Liver (tissue), 3 donors: ENCODE results near the gene PCNT.

Experiments used
- ATF3 ChIP-seq: IDR thresholded peaks from 2 replicates; pipeline ENCODE4 v1.6.1; 2016; ENCODE audit warnings: antibody characterized with exemption
- CTCF ChIP-seq: fragments of 150-350 bp; IDR thresholded peaks from 2 replicates; pipeline ENCODE4 v1.5.1; 2017; ENCODE audit warnings: improper control_type of control experiment, low read depth, low read length; ENCODE audit not compliant: missing input control
- JUND ChIP-seq, 2 donors: IDR thresholded peaks; 2 replicates each; pipeline ENCODE4 v1.6.1; 2016; ENCODE audit warnings: antibody characterized with exemption in 2 of 2
- MAX ChIP-seq: IDR thresholded peaks from 2 replicates; pipeline ENCODE4 v1.6.1; 2016; ENCODE audit warnings: antibody characterized with exemption
- RAD21 ChIP-seq, 2 donors: IDR thresholded peaks; 2 replicates each; pipeline ENCODE4 v1.6.1; 2016; ENCODE audit warnings: antibody characterized with exemption in 2 of 2, mild to moderate bottlenecking in 2 of 2
- REST ChIP-seq: IDR thresholded peaks from 2 replicates; pipeline ENCODE4 v1.6.1; 2016; ENCODE audit warnings: antibody characterized with exemption, mild to moderate bottlenecking
- TAF1 ChIP-seq: conservative IDR thresholded peaks from 2 replicates; pipeline ENCODE4 v1.6.1; 2016; ENCODE audit warnings: antibody characterized with exemption, mild to moderate bottlenecking
- donor health status: healthy.
- donor health status: healthy.

- TF ChIP-seq RAD21 (IDR thresholded peaks at IDR 0.05) (no peak), CTCF (no peak), TAF1 (no peak), MAX (no peak), REST (no peak), ATF3 (no peak), JUND (IDR thresholded peaks at IDR 0.05) (no peak)
These were observed 28.7 kb upstream of the PCNT start for GRCh38 chr21:46295177-46295770.
